Left ventricle myocardium inferior (tissue), 1 donor: ENCODE data around the gene B3GALT2. TPM values are rescaled to one million over a fixed set of nuclear protein-coding genes. Genes with fewer than 3 reads are reported as not detected.
"Not testable (repeated sequence)": the region's sequence is repeated elsewhere in the genome, so short reads cannot be mapped to it uniquely, and the experiment has no call there.

ENCODE experiments used
- DNase-seq: peaks from one replicate; pipeline ENCODE4 v3.0.0-alpha.2; 2020
- H3K27ac ChIP-seq: fragments of 200-600 bp; replicated peaks from 2 replicates; pipeline ENCODE4 v1.8.0; 2021
- H3K27me3 ChIP-seq: fragments of 200-600 bp; 2 replicates; pipeline ENCODE4 v1.8.0; 2021; ENCODE audit warnings: low read depth
- H3K36me3 ChIP-seq: fragments of 200-600 bp; 2 replicates; pipeline ENCODE4 v1.8.0; 2021
- H3K4me1 ChIP-seq: fragments of 200-600 bp; 2 replicates; pipeline ENCODE4 v1.8.0; 2021
- H3K4me3 ChIP-seq: fragments of 200-600 bp; 2 replicates; pipeline ENCODE4 v1.8.0; 2021; ENCODE audit warnings: mild to moderate bottlenecking, moderate library complexity
- H3K9me3 ChIP-seq: fragments of 200-600 bp; replicated peaks from 2 replicates; pipeline ENCODE4 v1.8.0; 2021
- intact Hi-C: fragments of 100-400 bp; cut with micrococcal nuclease; formaldehyde crosslinking; loops from one replicate; pipeline ENCODE4 v1.11.0; 2022
- long read RNA-seq: library from polyadenylated mRNA; unstranded; transcript quantifications from one replicate; pipeline ENCODE4 v2.0.0, GENCODE V29; 2021
- total RNA-seq: library from RNA; stranded (reverse); fragmentation: NEBNext Ultra II Directional; extraction: Animal tissue kit (Norgen Biotek cat#: 25700); gene quantifications from one replicate; pipeline ENCODE4 v1.2.1, GENCODE V29; 2021
- TF ChIP-seq, protein P1 (sequence below): fragments of 200-600 bp; IDR thresholded peaks from 2 replicates; pipeline ENCODE4 v1.8.0; 2021; ENCODE audit warnings: antibody characterized with exemption, mild to moderate bottlenecking, borderline replicate concordance
- donor health status: DM: no; HTN: yes; CAD: no; lungs with severe emphysema.

B3GALT2 gene, protein sequence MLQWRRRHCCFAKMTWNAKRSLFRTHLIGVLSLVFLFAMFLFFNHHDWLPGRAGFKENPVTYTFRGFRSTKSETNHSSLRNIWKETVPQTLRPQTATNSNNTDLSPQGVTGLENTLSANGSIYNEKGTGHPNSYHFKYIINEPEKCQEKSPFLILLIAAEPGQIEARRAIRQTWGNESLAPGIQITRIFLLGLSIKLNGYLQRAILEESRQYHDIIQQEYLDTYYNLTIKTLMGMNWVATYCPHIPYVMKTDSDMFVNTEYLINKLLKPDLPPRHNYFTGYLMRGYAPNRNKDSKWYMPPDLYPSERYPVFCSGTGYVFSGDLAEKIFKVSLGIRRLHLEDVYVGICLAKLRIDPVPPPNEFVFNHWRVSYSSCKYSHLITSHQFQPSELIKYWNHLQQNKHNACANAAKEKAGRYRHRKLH
- total RNA-seq, result 77.2 TPM
- long read RNA-seq, transcript B3GALT2-201 (2 exons, 3,274 nt), result major isoform, 58 of 59 reads
- long read RNA-seq, partial matches to known transcripts, result 0 of 59 reads
- long read RNA-seq, other reads (novel, unspliced or antisense), result 1 of 59 reads

DNA sequence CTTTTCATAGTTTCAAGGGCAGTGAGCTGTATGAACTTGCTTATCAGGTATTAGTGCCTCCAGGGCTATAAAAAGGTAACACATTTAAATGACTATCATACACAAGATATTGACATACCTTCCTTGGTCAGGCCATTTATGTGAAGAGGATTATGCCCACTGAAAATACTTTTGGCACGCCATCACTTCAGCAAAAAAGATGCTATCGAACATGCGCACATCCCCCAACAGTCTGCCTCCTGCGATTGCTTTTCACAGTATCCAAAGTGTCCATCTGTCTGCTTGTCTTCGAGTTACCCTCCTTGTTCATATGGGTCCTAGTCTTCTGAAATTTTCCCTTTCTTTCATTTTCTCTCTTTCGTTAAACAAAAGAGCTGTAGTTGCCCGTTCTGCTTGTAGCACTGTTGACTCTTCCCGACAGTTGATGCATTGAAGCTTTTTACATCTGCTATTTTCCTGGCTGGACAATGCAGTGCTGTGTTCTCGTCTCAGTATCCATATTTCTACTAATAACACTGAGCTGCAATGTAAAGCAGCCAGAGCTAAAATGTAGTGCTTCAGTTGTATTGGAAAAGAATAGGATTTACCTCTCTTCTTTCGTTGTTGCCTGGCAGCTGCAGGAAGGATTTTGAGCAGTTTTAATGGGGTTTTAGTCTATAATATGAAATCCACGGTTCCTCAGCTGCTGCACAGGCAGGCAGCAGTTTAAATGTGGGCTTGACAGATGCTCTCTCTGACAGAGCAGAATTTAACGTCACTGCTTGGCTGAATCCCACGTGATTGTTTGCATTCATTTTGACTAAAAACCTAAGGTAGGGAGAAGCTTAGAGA lies at the start of gene B3GALT2:
Gene B3GALT2 (minus strand): TSS at position 713 of the 831 bp plus-strand sequence. CDS start 5,051 bp downstream, outside the sequence.
- H3K9me3 ChIP-seq, result no peaks in the 10 kb centered on the region
- TF ChIP-seq, protein P1, sequence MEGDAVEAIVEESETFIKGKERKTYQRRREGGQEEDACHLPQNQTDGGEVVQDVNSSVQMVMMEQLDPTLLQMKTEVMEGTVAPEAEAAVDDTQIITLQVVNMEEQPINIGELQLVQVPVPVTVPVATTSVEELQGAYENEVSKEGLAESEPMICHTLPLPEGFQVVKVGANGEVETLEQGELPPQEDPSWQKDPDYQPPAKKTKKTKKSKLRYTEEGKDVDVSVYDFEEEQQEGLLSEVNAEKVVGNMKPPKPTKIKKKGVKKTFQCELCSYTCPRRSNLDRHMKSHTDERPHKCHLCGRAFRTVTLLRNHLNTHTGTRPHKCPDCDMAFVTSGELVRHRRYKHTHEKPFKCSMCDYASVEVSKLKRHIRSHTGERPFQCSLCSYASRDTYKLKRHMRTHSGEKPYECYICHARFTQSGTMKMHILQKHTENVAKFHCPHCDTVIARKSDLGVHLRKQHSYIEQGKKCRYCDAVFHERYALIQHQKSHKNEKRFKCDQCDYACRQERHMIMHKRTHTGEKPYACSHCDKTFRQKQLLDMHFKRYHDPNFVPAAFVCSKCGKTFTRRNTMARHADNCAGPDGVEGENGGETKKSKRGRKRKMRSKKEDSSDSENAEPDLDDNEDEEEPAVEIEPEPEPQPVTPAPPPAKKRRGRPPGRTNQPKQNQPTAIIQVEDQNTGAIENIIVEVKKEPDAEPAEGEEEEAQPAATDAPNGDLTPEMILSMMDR, result no peak
- peak within 1 kb of the TSS; percentile 65 for H3K4me3 ChIP-seq
- H3K4me1 ChIP-seq, result peaks cover 95% of the 10 kb centered on the region
- H3K36me3 ChIP-seq, result no peaks in the 10 kb centered on the region
- intact Hi-C loops, result loop anchor here (10.0 kb wide), 1 partner anchor 1109 kb away; no protein-coding TSS in a partner anchor
- no peak for DNase-seq
- H3K27ac ChIP-seq, result peak within 1 kb of the TSS; percentile 84
- no peaks in the 10 kb centered on the region for H3K27me3 ChIP-seq

DNA sequence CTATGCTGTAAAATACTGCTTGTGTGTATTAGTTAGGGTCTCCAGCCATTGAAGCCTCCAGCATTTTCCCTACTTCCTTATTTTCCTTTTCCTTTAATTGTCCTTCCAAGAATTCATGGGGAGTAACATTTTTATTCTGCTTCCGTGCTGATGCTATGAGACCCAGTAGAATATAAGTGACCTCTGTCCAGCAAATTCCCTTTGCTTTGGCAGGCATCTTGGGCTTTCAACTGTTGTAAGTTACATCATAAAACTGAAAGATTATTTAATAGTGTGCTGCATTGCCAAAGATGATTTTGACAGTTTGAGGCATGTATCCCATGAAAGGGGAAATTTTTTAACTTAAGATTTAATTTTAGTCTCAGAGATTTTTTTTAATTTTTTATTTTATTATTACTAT lies 48.1 kb upstream of the B3GALT2 start:
- Histone ChIP-seq H3K27ac (no peak overlapping the region), H3K27me3 (no peaks in the 10 kb centered on the region), H3K9me3 (no peaks in the 10 kb centered on the region), H3K36me3 (peaks cover 48% of the 10 kb centered on the region), H3K4me1 (peaks cover 5% of the 10 kb centered on the region), H3K4me3 (no peak overlapping the region)
- intact Hi-C loops, result no loop called here
- TF ChIP-seq, protein P1, result no peak
- DNase-seq, result no peak

DNA sequence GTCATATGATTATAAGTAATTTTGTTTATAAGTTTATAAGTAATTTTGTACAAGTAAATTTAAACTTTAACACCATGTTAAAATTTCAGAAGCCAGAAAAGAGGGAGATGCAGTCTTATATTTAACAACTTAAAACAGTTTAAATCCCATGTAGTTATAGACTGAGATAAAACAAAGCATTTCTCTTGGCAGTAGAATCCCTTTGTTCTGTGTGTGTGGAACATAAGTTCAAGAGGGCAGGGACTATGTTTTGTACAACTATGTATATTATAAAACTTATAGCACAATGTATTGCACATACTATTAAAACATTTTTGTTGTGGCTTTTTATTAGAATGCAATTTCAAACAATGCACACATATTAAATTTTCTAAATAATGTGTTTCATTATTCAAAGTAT lies 44.7 kb upstream of the B3GALT2 start:
- H3K4me3 ChIP-seq, H3K27me3 ChIP-seq, H3K9me3 ChIP-seq, intact Hi-C loops, DNase-seq, H3K4me1 ChIP-seq, H3K27ac ChIP-seq: not testable (repeated sequence)
- peaks cover 19% of the 10 kb centered on the region for H3K36me3 ChIP-seq

DNA sequence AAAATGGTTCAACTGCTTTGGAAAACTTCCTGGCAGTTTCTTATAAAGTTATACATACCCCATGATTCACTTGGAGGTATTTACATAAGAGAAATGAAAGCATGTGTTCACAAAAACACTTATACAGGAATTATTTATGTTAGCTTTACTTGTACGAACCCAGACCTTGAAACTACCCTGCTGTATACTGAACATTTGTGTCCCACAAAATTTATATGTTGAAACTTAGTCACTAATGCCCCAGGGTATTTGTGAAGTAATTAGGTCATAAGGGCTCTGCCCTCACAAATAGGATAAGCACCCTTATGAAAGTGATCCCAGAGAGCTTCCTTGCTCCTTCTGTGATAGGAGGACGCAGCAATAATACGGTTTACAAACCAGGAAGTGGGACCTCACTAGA lies 42.7 kb upstream of the B3GALT2 start:
- TF ChIP-seq, protein P1, result no peak
- Histone ChIP-seq H3K27me3 (no peaks in the 10 kb centered on the region), H3K27ac (no peak overlapping the region), H3K9me3 (no peaks in the 10 kb centered on the region), H3K36me3 (peaks cover 14% of the 10 kb centered on the region), H3K4me1 (no peaks in the 10 kb centered on the region), H3K4me3 (no peak overlapping the region)
- intact Hi-C loops, result no loop called here
- no peak for DNase-seq

DNA sequence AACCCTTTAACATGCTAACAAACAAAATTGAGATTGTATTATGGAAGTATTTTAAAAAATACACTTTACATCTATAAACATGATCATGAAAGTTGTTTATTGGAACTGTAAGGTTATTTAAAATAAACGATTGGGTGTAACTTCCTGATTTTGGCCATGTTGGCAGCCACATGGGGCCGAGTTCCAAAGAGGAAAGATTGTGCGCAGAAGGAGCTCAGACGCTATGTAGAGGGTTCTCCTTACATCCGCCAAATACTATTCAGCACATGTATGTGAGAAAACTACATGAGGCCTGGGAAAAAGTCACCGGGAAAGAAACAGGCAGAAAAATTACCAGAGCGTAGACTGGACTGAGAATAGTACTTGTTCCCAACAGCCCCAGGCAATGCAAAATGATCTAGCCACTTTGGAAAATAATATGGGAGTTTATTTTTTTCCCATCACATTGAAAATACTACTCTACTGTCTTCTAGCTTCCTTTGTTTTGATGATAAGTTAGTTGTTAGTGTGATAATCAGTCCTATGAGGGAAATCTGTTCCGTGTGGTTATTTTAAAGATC lies 35.7 kb upstream of the B3GALT2 start:
- Histone ChIP-seq H3K9me3 (no peaks in the 10 kb centered on the region), H3K27ac (peak overlapping the region; percentile 44), H3K4me3 (no peak overlapping the region), H3K36me3 (peaks cover 7% of the 10 kb centered on the region), H3K4me1 (peaks cover 23% of the 10 kb centered on the region), H3K27me3 (no peaks in the 10 kb centered on the region)
- DNase-seq, result no peak
- TF ChIP-seq, protein P1, result no peak
- intact Hi-C loops, result no loop called here
